Upper lobe of left lung (tissue), 4 donors: ENCODE results near the gene RECK.

Experiments
- EP300 ChIP-seq, 4 donors: sonication (generic); formaldehyde crosslinking; IDR thresholded peaks; one replicate each; pipeline ENCODE4 v1.5.1; 2017; ENCODE audit warnings: antibody characterized with exemption in 4 of 4, control low read depth in 2 of 4
- POLR2A ChIP-seq, 4 donors: fragments of 450-650 bp; IDR thresholded peaks; one replicate each; pipeline ENCODE4 v1.5.1; 2016 to 2017; ENCODE audit warnings: antibody characterized with exemption in 4 of 4, mild to moderate bottlenecking in 2 of 4
- POLR2AphosphoS5 ChIP-seq, 2 donors: sonication (generic); formaldehyde crosslinking; IDR thresholded peaks; one replicate each; pipeline ENCODE4 v1.5.1; 2017; ENCODE audit warnings: antibody characterized with exemption in 2 of 2
- TF ChIP-seq, protein P1 (sequence below), 6 experiments: fragments of 450-650 bp in 4 of 6; fragments of 200-600 bp in 2 of 6; sonication (generic) in 2 of 6; IDR thresholded peaks; one replicate each; pipeline ENCODE4 v1.5.1; 2016 to 2019; ENCODE audit warnings: antibody characterized with exemption in 6 of 6

DNA sequence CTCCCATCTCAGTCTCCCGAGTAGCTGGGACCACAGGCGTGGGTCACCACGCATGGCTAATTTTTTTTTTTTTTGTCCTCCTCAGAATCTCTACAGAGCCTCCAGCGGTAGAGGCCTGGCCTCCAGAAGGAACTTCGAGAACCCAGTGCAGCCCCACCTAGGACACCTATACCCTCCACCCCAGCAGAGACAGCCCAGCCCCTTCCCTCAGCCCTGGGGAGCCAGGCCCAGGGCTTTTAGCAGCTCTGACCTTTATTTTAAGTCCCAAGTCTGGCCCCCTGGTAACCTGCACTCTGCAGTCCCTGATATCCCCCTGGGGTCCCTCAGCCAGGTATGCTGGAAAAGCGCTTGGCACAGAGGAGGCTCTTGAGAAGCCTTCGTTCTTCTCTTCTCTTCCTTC is 105.0 kb downstream of the RECK start:
- TF ChIP-seq, protein P1, sequence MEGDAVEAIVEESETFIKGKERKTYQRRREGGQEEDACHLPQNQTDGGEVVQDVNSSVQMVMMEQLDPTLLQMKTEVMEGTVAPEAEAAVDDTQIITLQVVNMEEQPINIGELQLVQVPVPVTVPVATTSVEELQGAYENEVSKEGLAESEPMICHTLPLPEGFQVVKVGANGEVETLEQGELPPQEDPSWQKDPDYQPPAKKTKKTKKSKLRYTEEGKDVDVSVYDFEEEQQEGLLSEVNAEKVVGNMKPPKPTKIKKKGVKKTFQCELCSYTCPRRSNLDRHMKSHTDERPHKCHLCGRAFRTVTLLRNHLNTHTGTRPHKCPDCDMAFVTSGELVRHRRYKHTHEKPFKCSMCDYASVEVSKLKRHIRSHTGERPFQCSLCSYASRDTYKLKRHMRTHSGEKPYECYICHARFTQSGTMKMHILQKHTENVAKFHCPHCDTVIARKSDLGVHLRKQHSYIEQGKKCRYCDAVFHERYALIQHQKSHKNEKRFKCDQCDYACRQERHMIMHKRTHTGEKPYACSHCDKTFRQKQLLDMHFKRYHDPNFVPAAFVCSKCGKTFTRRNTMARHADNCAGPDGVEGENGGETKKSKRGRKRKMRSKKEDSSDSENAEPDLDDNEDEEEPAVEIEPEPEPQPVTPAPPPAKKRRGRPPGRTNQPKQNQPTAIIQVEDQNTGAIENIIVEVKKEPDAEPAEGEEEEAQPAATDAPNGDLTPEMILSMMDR (IDR thresholded peaks at IDR 0.05) = no peak
- TF ChIP-seq EP300 (IDR thresholded peaks at IDR 0.05) (no peak), POLR2A (IDR thresholded peaks at IDR 0.05) (no peak), POLR2AphosphoS5 (IDR thresholded peaks at IDR 0.05) (no peak)
